SKM-1 treated with dmso at 0.1 percent for 144 hours (cell line): ENCODE data around the gene NLK.
"Not testable (repeated sequence)": the region's sequence is repeated elsewhere in the genome, so short reads cannot be mapped to it uniquely, and the experiment has no call there.

ENCODE experiments used
- DNase-seq: peaks from one replicate; lab custom pipeline; 2025; ENCODE audit not compliant: unreplicated experiment; lab: John Stamatoyannopoulos, UW

The NLK gene

DNA sequence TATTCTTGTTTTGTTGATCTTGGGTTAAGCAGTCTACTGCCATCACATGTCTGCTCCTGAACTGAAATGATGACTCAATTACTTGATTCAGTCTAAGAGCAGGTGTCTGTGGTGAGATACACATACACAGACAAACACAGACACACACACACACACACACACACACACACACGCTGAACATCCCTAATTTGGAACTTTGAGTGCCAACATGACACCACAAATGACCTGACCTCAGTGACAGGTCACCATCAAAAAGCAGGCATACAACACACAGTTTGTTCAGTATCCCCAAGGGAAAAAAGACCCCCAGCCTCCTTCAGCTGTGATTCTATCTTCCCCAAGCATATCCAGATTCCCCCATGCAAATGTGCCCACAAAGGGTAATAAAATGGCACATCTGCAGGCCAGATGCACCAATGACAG lies 146.4 kb downstream of the NLK start:
- no peak for DNase-seq

GRCh38 chr17:28189667-28190066 lies 147.2 kb downstream of the NLK start:
- DNase-seq: no peak

- no peak for DNase-seq
These were observed 148.5 kb downstream of the NLK start for GRCh38 chr17:28191018-28191417.

GRCh38 chr17:28193241-28193640 lies 150.8 kb downstream of the NLK start:
- peak; percentile 55 for DNase-seq

DNA sequence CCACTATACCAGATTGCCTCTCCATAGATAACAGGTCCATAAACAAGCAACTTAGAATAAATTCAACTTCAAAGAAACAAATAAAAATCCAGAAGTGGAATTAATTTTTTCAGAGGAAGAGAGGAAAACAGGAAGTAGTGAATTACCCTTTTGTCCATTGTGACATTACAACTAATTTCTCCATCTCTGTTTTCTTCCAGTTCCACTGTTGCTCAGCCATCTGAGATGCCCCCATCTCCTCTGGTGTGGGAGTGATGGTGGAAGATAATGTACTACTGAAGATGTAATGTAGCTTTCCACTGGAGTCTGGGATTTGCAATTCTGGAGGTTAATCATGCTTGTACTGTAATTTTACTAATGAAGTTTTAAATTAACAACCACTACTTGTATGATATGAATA lies 151.9 kb downstream of the NLK start:
- no peak for DNase-seq

DNA sequence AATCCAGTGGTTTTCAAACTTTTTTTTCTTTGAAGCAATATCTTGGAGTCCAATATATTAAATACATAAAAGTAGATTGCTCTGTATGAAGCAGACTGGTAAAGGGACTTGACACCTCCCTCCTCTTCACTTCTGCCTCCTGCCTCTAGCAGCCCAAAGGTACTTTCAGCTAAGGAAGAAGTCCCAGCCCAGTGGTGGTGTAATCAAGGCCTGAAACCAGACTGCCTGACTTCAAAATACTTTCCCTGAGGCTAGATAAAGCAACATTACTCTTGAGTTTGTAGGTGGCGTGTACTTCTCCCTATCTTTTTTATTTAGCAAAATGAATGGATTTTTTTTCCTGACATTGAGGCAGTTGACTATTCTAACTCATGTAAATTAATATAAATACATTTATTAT lies 154.2 kb downstream of the NLK start:
- DNase-seq: peak; percentile 28

DNA sequence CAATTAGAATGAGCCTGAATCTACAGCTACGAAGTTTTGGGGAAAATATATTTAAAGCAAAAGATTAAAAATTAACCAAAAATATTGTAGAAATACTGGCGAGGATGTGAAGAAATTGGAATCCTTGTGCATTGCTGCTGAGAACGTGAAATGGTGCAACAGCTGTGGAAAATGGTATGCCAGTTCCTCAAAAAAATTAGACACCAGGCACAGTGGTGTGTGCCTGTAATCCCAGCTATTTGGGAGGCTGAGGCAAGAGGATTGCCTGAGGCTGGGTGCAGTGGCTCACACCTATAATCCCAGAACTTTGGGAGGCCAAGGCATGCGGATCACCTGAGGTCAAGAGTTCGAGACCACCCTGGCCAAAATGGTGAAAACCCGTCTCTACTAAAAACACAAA lies 156.6 kb downstream of the NLK start:
- DNase-seq: no peak

- DNase-seq: no peak
These were observed 157.3 kb downstream of the NLK start for GRCh38 chr17:28199728-28200127.

DNA sequence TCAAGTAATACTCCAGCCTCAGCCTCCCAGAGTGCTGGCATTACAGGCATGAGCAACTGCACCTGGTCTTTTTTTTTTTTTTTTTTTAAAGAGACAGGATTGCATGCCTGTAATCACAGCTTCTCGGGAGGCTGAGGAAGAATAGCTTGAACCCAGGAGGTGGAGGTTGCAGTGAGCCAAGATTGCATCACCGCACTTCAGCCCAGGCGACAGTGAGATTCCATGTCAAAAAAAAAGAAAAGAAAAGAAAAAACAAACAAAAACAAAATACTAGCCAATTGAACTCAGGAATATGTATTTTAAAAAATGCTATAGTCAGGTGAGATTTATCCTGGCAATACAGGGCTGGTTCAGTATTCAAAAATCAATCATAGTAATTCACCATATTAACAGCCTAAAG lies 158.8 kb downstream of the NLK start:
- DNase-seq: no peak

- DNase-seq: no peak
These were observed 161.8 kb downstream of the NLK start for GRCh38 chr17:28204244-28204643.

- DNase-seq: no peak
These were observed 162.3 kb downstream of the NLK start for GRCh38 chr17:28204751-28205150.

DNA sequence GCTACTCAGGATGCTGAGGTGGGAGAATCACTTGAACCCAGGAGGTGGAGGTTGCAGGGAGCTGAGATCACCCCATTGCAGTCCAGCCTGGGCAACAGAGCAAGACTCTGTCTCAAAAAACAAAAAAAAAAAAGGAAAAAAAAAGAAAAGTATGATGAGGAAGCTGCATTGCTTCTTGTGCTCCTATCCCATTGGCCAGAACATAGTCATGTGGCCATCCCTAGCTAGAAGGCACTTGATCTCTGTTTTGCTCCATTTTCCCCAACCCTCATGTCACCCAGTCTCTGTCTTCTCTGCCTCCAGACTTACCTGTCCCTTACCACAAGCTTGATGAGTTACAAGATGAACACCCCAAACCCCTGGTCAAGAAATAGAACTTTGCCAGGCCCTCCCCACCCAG lies 163.8 kb downstream of the NLK start:
- no peak for DNase-seq

DNA sequence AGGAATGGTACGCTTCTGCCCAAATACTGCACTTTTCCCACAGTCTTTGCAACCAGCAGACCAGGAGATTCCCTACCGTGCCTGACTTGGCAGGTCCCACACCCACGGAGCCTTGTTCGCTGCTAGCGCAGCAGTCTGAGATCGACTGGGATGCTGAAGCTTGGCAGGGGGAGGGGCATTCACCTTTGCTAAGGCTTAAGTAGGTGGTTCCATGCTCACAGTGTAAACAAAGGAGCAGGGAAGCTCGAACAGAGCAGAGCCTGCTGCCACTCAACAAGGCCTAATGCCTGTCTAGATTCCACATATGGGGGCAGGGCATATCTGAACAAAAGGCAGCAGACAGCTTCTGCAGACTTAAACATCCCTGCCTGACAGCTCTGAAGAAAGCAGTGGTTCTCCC lies 169.3 kb downstream of the NLK start:
- DNase-seq: no peak

DNA sequence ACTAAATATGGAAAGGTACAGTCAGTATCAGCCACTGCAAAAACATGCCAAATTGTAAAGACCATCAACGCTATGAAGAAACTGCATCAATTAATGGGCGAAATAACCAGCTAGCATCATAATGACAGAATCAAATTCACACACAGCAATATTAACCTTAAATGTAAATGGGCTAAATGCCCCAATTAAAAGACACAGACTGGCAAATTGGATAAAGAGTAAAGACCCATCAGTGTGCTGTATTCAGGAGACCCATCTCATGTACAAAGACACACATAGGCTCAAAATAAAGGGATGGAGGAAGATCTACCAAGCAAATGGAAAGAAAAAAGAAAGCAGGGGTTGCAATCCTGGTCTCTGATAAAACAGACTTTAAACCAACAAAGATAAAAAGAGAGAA lies 171.1 kb downstream of the NLK start:
- not testable (repeated sequence) for DNase-seq

GRCh38 chr17:28216052-28216451 lies 173.6 kb downstream of the NLK start:
- no peak for DNase-seq

DNA sequence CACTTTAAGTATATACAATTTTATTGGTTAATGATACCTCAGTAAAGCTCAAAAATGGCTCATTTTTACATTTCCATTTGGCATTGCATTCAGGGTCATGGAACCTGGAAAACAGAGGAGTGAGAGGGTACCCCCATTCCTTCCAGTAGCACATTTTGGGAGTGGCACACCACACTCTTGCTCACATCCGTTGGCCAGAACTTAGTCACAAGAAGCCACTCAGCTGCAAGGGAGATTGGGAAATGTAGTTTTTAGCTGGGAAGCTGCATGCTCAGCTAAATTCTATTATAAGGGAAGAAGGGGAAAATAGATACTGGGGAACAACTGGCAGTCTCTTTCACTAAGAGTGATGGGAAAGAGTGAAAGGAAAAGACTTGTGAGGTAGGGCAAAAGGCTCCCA lies 174.1 kb downstream of the NLK start:
- peak; percentile 13 for DNase-seq

DNA sequence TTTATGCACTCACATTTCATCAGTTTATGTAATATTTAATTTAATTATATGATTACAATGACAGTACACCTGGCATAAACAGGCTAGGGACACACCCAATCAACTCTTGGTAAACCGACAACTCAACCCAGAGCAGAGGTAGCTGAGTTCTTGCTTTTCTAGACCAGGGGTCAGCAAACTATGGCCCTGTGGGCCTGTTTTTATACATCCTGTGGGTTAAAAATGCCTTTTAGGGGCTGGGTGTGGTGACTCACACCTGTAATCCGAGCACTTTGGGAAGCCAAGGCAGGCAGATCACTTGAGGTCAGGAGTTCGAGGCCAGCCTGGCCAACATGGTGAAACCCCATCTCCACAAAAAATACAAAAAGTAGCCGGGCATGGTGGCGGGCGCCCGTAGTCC lies 177.3 kb downstream of the NLK start:
- no peak for DNase-seq

DNA sequence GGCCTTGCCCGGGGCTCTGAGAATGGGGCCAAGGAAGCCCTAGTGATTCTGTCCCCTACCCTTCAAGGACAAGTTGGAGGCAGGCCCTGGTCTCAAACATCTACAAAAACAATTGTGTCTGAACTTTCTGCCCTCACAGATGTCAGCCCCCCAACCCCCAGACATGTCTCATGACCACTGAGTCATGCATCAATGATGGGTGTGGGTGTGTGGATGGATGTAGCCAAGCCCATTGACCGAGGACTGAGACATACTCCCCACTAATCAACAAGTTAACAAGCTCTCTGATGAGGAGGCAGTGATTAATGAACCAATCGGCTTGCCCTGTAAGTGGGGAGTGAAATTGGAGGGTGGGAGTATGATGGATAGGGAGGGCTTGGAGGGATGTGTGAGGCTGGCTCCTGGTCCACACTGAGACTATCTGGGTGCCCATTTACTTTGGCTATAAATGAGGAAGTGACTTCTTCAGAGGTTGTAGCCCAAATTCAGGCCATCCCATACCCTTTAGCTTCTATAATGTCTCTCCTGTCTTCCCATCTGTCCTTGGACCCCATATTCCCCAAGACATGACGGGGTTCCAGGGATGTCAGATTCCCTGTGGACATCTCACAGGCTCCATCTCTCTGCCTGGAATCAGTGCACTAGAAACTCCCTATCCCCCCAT lies 179.4 kb downstream of the NLK start:
- no peak for DNase-seq

GRCh38 chr17:28225271-28225670 lies 182.8 kb downstream of the NLK start:
- no peak for DNase-seq

DNA sequence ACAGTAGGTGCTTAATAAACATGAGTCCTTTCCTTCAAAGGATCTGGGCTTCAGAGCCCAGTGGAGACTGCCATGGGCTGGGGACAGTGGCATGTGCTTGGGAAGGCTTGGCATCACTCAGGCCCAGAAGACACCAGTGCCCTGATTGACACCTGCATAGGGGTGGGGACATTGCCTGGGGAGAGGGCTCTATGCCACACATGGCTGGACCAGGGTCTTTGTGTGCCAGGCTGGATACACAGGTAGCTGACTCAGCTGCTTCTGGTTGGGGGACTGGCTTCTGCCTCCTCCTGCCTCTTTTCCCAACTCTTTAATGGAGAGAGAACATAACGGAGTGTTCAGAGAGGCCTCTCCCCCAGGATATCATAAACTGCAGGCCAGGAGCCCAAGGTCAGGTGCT lies 183.4 kb downstream of the NLK start:
- DNase-seq: no peak

GRCh38 chr17:28226563-28227315 lies 184.3 kb downstream of the NLK start:
- no peak for DNase-seq

DNA sequence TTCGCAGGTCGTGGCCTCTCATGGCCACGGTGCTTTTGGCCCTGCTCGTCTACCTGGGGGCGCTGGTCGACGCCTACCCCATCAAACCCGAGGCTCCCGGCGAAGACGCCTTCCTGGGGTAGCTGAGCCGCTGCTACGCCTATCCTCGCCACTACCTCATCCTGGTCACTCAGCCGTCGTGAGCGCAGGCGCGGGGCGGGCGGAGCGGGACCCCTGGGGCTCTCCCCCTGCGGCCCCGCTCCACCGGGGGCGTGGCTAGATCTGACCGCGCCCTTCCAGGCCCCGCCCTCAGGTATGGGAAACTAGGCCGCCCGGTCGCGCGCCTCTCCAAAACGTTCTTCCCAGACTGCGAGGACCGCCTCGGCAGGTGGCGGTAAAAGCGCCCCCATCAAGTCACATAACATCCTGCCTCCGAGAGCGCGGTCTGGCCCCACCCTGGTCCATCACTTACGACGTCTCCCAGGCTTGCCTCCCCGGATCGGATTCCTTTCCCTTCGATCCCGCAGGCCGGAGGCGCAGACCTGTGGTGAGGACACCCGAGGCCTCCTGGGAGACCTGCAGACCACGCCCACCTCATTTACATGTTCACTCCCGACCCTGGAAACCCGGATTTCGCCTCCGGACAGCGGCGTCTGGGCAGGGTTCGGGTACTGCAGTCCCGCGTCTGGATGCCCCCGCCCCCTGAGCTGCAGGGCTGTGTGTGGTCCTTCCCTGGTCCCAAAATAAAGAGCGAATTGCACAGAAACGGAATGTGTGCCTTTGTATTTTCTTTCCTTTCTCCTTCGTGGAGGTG lies 185.0 kb downstream of the NLK start:
- peak; percentile 11 for DNase-seq
